H1 (cell line): ENCODE results near the gene ACVR1. TPM values are rescaled to one million over a fixed set of nuclear protein-coding genes. Genes with fewer than 3 reads are reported as not detected.

Experiments used
- CTCF ChIA-PET: fragments of 300-600 bp; sonication (Branson Sonifier 250); formaldehyde crosslinking; loops from one replicate; lab custom pipeline; 2021; ENCODE audit not compliant: partially characterized antibody; lab: Charles Lee
- POLR2A ChIA-PET: fragments of 300-600 bp; sonication (Branson Sonifier 250); formaldehyde crosslinking; loops from one replicate; lab custom pipeline; 2021; ENCODE audit warnings: inconsistent platforms; ENCODE audit not compliant: partially characterized antibody; lab: Charles Lee
- DNase-seq, 2 experiments: peaks; one replicate each; pipeline versions ENCODE4 v3.0.0 to v3.0.0-alpha.2; 2010 to 2022; ENCODE audit warnings: low spot score in 2 of 2, low read depth in 1 of 2, mixed read lengths in 1 of 2
- FAIRE-seq: peaks from 2 replicates; lab custom pipeline; 2011; peaks lifted over from hg19 to GRCh38; lab: Jason Lieb, UNC
- H2AFZ ChIP-seq: 2 replicates; pipeline ENCODE4 v1.8.1; 2012; ENCODE audit warnings: low read length, inconsistent platforms
- H2AK5ac ChIP-seq: 2 replicates; pipeline ENCODE4 v1.6.1; 2013; ENCODE audit warnings: low read depth, low read length
- H2BK120ac ChIP-seq: replicated peaks from 2 replicates; pipeline ENCODE3; 2013; ENCODE audit warnings: low read depth, low read length, inconsistent platforms
- H2BK12ac ChIP-seq: 2 replicates; pipeline ENCODE4 v1.6.1; 2013; ENCODE audit warnings: low read depth, low read length
- H2BK15ac ChIP-seq: 2 replicates; pipeline ENCODE4 v1.6.1; 2013; ENCODE audit warnings: low read length
- H2BK20ac ChIP-seq: 2 replicates; pipeline ENCODE4 v1.6.1; 2013; ENCODE audit warnings: low read length
- H2BK5ac ChIP-seq: 2 replicates; pipeline ENCODE4 v1.6.1; 2013; ENCODE audit warnings: low read depth, low read length
- H3K14ac ChIP-seq: 2 replicates; pipeline ENCODE4 v1.6.1; 2013; ENCODE audit warnings: inconsistent platforms; ENCODE audit not compliant: insufficient read length
- H3K18ac ChIP-seq: 2 replicates; pipeline ENCODE4 v1.6.1; 2013; ENCODE audit warnings: low read length; ENCODE audit errors: extremely low read depth
- H3K23ac ChIP-seq: 2 replicates; pipeline ENCODE4 v1.6.1; 2013; ENCODE audit warnings: inconsistent platforms; ENCODE audit not compliant: insufficient read length
- H3K23me2 ChIP-seq: 2 replicates; pipeline ENCODE4 v1.6.1; 2013; ENCODE audit warnings: low read depth, low read length
- H3K27ac ChIP-seq: 2 replicates; pipeline ENCODE4 v1.6.1; 2011; ENCODE audit warnings: low read depth, low read length, inconsistent platforms
- H3K27me3 ChIP-seq, 4 experiments: replicated peaks in 1 of 4; 1 replicate in 1 of 4; 2 replicates in 3 of 4; pipeline versions ENCODE4 v1.6.1 to v1.8.1; 2011 to 2013; ENCODE audit warnings: low read length in 3 of 4, mild to moderate bottlenecking in 3 of 4, inconsistent platforms in 2 of 4, mixed read lengths in 2 of 4, moderate library complexity in 1 of 4; ENCODE audit not compliant: control insufficient read depth in 3 of 4, insufficient read depth in 3 of 4; ENCODE audit errors: extremely low read depth in 1 of 4
- H3K36me3 ChIP-seq, 4 experiments: 2 replicates each; pipeline versions ENCODE4 v1.6.1 to v1.8.1; 2011 to 2013; ENCODE audit warnings: mild to moderate bottlenecking in 4 of 4, low read length in 3 of 4, moderate library complexity in 2 of 4, control low read depth in 1 of 4, inconsistent platforms in 1 of 4; ENCODE audit not compliant: insufficient read depth in 4 of 4, control insufficient read depth in 2 of 4
- H3K4ac ChIP-seq: replicated peaks from 2 replicates; pipeline ENCODE3; 2013; ENCODE audit warnings: low read length, low read depth, mixed read lengths, inconsistent platforms; ENCODE audit not compliant: insufficient read length
- H3K4me1 ChIP-seq, 4 experiments: replicated peaks in 1 of 4; 1 replicate in 1 of 4; 2 replicates in 3 of 4; pipeline versions ENCODE4 v1.6.1 to v1.8.1; 2011 to 2013; ENCODE audit warnings: low read length in 3 of 4, inconsistent platforms in 2 of 4, mixed read lengths in 1 of 4; ENCODE audit not compliant: insufficient read depth in 4 of 4, control insufficient read depth in 3 of 4
- H3K4me2 ChIP-seq, 2 experiments: 2 replicates each; pipeline versions ENCODE4 v1.6.1 to v1.8.1; 2011 to 2013; ENCODE audit warnings: low read depth in 2 of 2, low read length in 2 of 2, control low read depth in 1 of 2, inconsistent platforms in 1 of 2, mild to moderate bottlenecking in 1 of 2; ENCODE audit not compliant: insufficient read depth in 1 of 2
- H3K4me3 ChIP-seq, 4 experiments: fragments of 200-600, 300-600 bp in 1 of 4; sonication (generic), shearing (Covaris generic), sonication (Bioruptor Twin) in 1 of 4; 2 replicates each; pipeline versions ENCODE4 v1.5.1 to v1.8.1; 2011 to 2016; ENCODE audit warnings: low read length in 4 of 4, low read depth in 3 of 4, control low read depth in 2 of 4, inconsistent platforms in 2 of 4, mild to moderate bottlenecking in 2 of 4, mixed read lengths in 1 of 4, moderate library complexity in 1 of 4; ENCODE audit not compliant: insufficient read depth in 2 of 4; ENCODE audit errors: extremely low read depth in 1 of 4
- H3K56ac ChIP-seq: replicated peaks from 2 replicates; pipeline ENCODE3; 2013; ENCODE audit warnings: low read depth, mild to moderate bottlenecking, mixed read lengths, low read length, inconsistent platforms; ENCODE audit not compliant: insufficient read length
- H3K79me1 ChIP-seq: 2 replicates; pipeline ENCODE4 v1.6.1; 2013; ENCODE audit warnings: low read depth, low read length, control low read depth
- H3K79me2 ChIP-seq, 2 experiments: 2 replicates each; pipeline versions ENCODE4 v1.6.1 to v1.8.1; 2012 to 2013; ENCODE audit warnings: low read length in 2 of 2, mild to moderate bottlenecking in 2 of 2, inconsistent platforms in 1 of 2; ENCODE audit not compliant: insufficient read depth in 2 of 2, control insufficient read depth in 1 of 2
- H3K9ac ChIP-seq, 4 experiments: replicated peaks in 1 of 4; 1 replicate in 1 of 4; 2 replicates in 3 of 4; pipeline versions ENCODE4 v1.6.1 to v1.8.1; 2011 to 2013; ENCODE audit warnings: low read depth in 3 of 4, low read length in 3 of 4, control low read depth in 2 of 4, mild to moderate bottlenecking in 2 of 4, moderate library complexity in 2 of 4, inconsistent platforms in 1 of 4; ENCODE audit errors: extremely low read depth in 1 of 4
- H3K9me3 ChIP-seq, 2 experiments: 2 replicates each; pipeline versions ENCODE4 v1.6.1 to v1.8.1; 2012 to 2013; ENCODE audit warnings: mild to moderate bottlenecking in 2 of 2, moderate library complexity in 2 of 2, control low read depth in 1 of 2, inconsistent platforms in 1 of 2, low read depth in 1 of 2, low read length in 1 of 2, mixed read lengths in 1 of 2; ENCODE audit not compliant: insufficient read depth in 2 of 2
- H4K20me1 ChIP-seq, 2 experiments: replicated peaks in 1 of 2; 2 replicates each; pipeline versions ENCODE3 to v1.8.1; 2011 to 2013; ENCODE audit warnings: inconsistent platforms in 2 of 2, low read length in 2 of 2, mild to moderate bottlenecking in 1 of 2; ENCODE audit not compliant: insufficient read depth in 2 of 2, control insufficient read depth in 1 of 2
- H4K5ac ChIP-seq: 2 replicates; pipeline ENCODE4 v1.6.1; 2013; ENCODE audit warnings: low read length, low read depth, mixed read lengths, inconsistent platforms; ENCODE audit not compliant: insufficient read length
- H4K8ac ChIP-seq: 2 replicates; pipeline ENCODE4 v1.8.0; 2013; ENCODE audit warnings: mild to moderate bottlenecking, moderate library complexity, low read length, inconsistent platforms; ENCODE audit not compliant: insufficient read depth; ENCODE audit errors: extremely low read depth
- H4K91ac ChIP-seq: replicated peaks from 2 replicates; pipeline ENCODE3; 2013; ENCODE audit warnings: low read length, mixed read lengths, inconsistent platforms; ENCODE audit not compliant: insufficient read length
- ATF2 ChIP-seq: IDR thresholded peaks from 2 replicates; pipeline ENCODE4 v1.6.1; 2012; ENCODE audit warnings: low read length, inconsistent platforms
- BACH1 ChIP-seq: IDR thresholded peaks from 2 replicates; pipeline ENCODE4 v1.6.1; 2012; ENCODE audit warnings: low read length, improper control_type of control experiment
- EGR1 ChIP-seq: IDR thresholded peaks from 2 replicates; pipeline ENCODE4 v1.6.1; 2011; ENCODE audit warnings: low read depth, low read length, borderline replicate concordance
- GABPA ChIP-seq: IDR thresholded peaks from 2 replicates; pipeline ENCODE4 v1.6.1; 2011; ENCODE audit warnings: mild to moderate bottlenecking, low read length, moderate library complexity, borderline replicate concordance; ENCODE audit not compliant: insufficient read depth
- JUN ChIP-seq: IDR thresholded peaks from 2 replicates; pipeline ENCODE4 v1.6.1; 2011; ENCODE audit warnings: low read depth, mild to moderate bottlenecking, improper control_type of control experiment, low read length
- KDM4A ChIP-seq: IDR thresholded peaks from one replicate; pipeline ENCODE4 v1.7.1; 2012; ENCODE audit warnings: low read depth, mild to moderate bottlenecking, moderate library complexity, low read length, inconsistent platforms; ENCODE audit not compliant: severe bottlenecking
- POU5F1 ChIP-seq: IDR thresholded peaks from 2 replicates; pipeline ENCODE4 v1.6.1; 2011; ENCODE audit warnings: low read depth, mild to moderate bottlenecking, low read length, moderate library complexity
- RBBP5 ChIP-seq: IDR thresholded peaks from 2 replicates; pipeline ENCODE4 v1.7.1; 2012; ENCODE audit warnings: low read depth, mild to moderate bottlenecking, inconsistent platforms, low read length, moderate library complexity, borderline replicate concordance
- RXRA ChIP-seq: IDR thresholded peaks from 2 replicates; pipeline ENCODE4 v1.6.1; 2011; ENCODE audit warnings: low read depth, mild to moderate bottlenecking, low read length, moderate library complexity; ENCODE audit not compliant: insufficient read depth
- SIN3A ChIP-seq, 2 experiments: IDR thresholded peaks in 1 of 2; conservative IDR thresholded peaks in 1 of 2; 2 replicates each; pipeline ENCODE4 v1.6.1; 2011 to 2012; ENCODE audit warnings: low read length in 2 of 2, improper control_type of control experiment in 1 of 2, low read depth in 1 of 2, mild to moderate bottlenecking in 1 of 2
- SRF ChIP-seq: IDR thresholded peaks from 2 replicates; pipeline ENCODE4 v1.6.1; 2011; ENCODE audit warnings: mild to moderate bottlenecking, low read depth, low read length, moderate library complexity
- TAF7 ChIP-seq: optimal IDR thresholded peaks from 2 replicates; pipeline ENCODE3; 2011; ENCODE audit warnings: low read depth, mild to moderate bottlenecking, inconsistent platforms, low read length, moderate library complexity, borderline replicate concordance
- YY1 ChIP-seq: IDR thresholded peaks from 2 replicates; pipeline ENCODE4 v1.6.1; 2011; ENCODE audit warnings: low read depth, mild to moderate bottlenecking, low read length
- WGBS, 2 experiments: shearing (Covaris generic) in 1 of 2; methylation state at CpG; one replicate each; pipeline versions ENCODE4 v1.1.6 to v1.1.7; 2013 to 2015; ENCODE audit warnings: low lambda C conversion rate in 2 of 2, mixed read lengths in 2 of 2, inconsistent platforms in 1 of 2, low coverage in 1 of 2, missing lambda C conversion rate in 1 of 2; ENCODE audit not compliant: insufficient replicate concordance in 2 of 2, insufficient coverage in 1 of 2, insufficient read length in 1 of 2; ENCODE audit errors: extremely low coverage in 1 of 2, missing lambda C conversion rate in 1 of 2; 5-methylcytosine and 5-hydroxymethylcytosine counted together
- polyA plus RNA-seq, 7 experiments: library from polyadenylated mRNA; depleted of rRNA in 3 of 7; stranded (reverse) in 5 of 7; unstranded in 2 of 7; fragments of >200 nt in 5 of 7; fragments of 200-250 nt in 2 of 7; gene quantifications; 1 replicate in 5 of 7; 2 replicates in 1 of 7; 4 replicates in 1 of 7; pipeline versions ENCODE4 v1.2.1 to v1.2.3, GENCODE V29; 2011 to 2013; ENCODE audit warnings: missing spikeins in 2 of 7, mixed read lengths in 2 of 7
- total RNA-seq: library from RNA; stranded (reverse); fragmentation: NEBNext Ultra II Directional; extraction: Animal tissue kit (Norgen Biotek cat#: 25700); gene quantifications from 2 replicates; pipeline ENCODE4 v1.2.1, GENCODE V29; 2021

ACVR1 gene
- total and polyA plus RNA-seq, 2 of the 8 experiments (the other 6 are each of a cell fraction or from before 2014, with no cell fraction given) = 8.5 to 17.7 TPM

GRCh38 chr2:157809212-157809611 lies 66.9 kb downstream of the ACVR1 start:
- POLR2A ChIA-PET = no interaction called here
- no peak overlapping the region for H2AK5ac ChIP-seq
- no peaks in the 10 kb centered on the region for H3K23me2 ChIP-seq
- H4K5ac ChIP-seq = no peak overlapping the region
- H2BK120ac ChIP-seq = no peak overlapping the region
- H3K27me3 ChIP-seq = no peaks in the 10 kb centered on the region
- H3K4me3 ChIP-seq = no peak overlapping the region
- H3K4me1 ChIP-seq = 0 out of 7 replicates have a peak, but pooled peaks cover 0 to 2% (median 0%) of the 10 kb centered on the region in 4 experiments
- H3K9ac ChIP-seq = no peak overlapping the region
- no peak overlapping the region for H2BK5ac ChIP-seq
- no peaks in the 10 kb centered on the region; the same call in none of the 2 replicates for H3K79me1 ChIP-seq
- H4K8ac ChIP-seq = no peak overlapping the region
- H3K36me3 ChIP-seq = no peaks in the 10 kb centered on the region
- WGBS, 2 experiments = 88% methylated on average over 4 of the region's 4 CpGs; no CpG with 5 or more reads in 1 of the 2 experiments
- H3K4ac ChIP-seq = no peak overlapping the region
- H2BK15ac ChIP-seq = no peak overlapping the region
- no peak for FAIRE-seq
- peaks cover 0 to 3% of the 10 kb centered on the region in 2 experiments; a peak in 1 of 4 replicates for H3K79me2 ChIP-seq
- no peak overlapping the region for H4K91ac ChIP-seq
- H3K27ac ChIP-seq = no peak overlapping the region; the same call in 1 of the 2 replicates
- no peaks in the 10 kb centered on the region for H4K20me1 ChIP-seq
- no peaks in the 10 kb centered on the region for H3K9me3 ChIP-seq
- DNase-seq = no peak
- H2BK12ac ChIP-seq = no peak overlapping the region
- no peak overlapping the region for H2BK20ac ChIP-seq
- no peak overlapping the region for H3K4me2 ChIP-seq
- no peak overlapping the region for H3K14ac ChIP-seq
- CTCF ChIA-PET = no interaction called here
- H3K18ac ChIP-seq = no peak overlapping the region
- H3K23ac ChIP-seq = no peak overlapping the region
- H2AFZ ChIP-seq = no peak overlapping the region
- H3K56ac ChIP-seq = no peak overlapping the region
- TF ChIP-seq ATF2 = no peak
- TF ChIP-seq JUN = no peak
- TF ChIP-seq POU5F1 = no peak
- TF ChIP-seq RXRA = no peak
- no peak for TF ChIP-seq YY1
- TF ChIP-seq RBBP5 = no peak
- no peak for TF ChIP-seq EGR1
- no peak for TF ChIP-seq BACH1
- no peak for TF ChIP-seq TAF7
- TF ChIP-seq KDM4A = no peak
- no peak for TF ChIP-seq SIN3A (conservative IDR thresholded peaks at IDR 0.05 in 1 of 2, IDR thresholded peaks at IDR 0.05 in 1 of 2; ENCODE audit: low read depth in 1 of 2, low read length in 2 of 2)
- no peak for TF ChIP-seq SRF
- no peak for TF ChIP-seq GABPA
